Fibroblast of lung (primary cell): Measurements from ENCODE around the gene VTI1A. TPM values are rescaled to one million over a fixed set of nuclear protein-coding genes. Genes with fewer than 3 reads are reported as not detected.

Experiments
- DNase-seq, 2 donors: peaks; one replicate each; pipeline versions ENCODE4 v3.0.0 to v3.0.0-alpha.2; 2010; ENCODE audit warnings: low read depth in 2 of 2
- H2AFZ ChIP-seq: 2 replicates; pipeline ENCODE4 v1.5.1; 2012; ENCODE audit warnings: low read length, control low read depth, inconsistent platforms
- H3K27ac ChIP-seq: 2 replicates; pipeline ENCODE4 v1.5.1; 2011; ENCODE audit warnings: low read length, control low read depth; ENCODE audit not compliant: insufficient read depth
- H3K27me3 ChIP-seq: 2 replicates; pipeline ENCODE4 v1.5.1; 2011; ENCODE audit warnings: mild to moderate bottlenecking, low read length; ENCODE audit not compliant: control insufficient read depth, insufficient read depth
- H3K36me3 ChIP-seq: 2 replicates; pipeline ENCODE4 v1.5.1; 2011; ENCODE audit warnings: low read length; ENCODE audit not compliant: control insufficient read depth, insufficient read depth
- H3K4me1 ChIP-seq: 2 replicates; pipeline ENCODE4 v1.5.1; 2011; ENCODE audit warnings: low read length; ENCODE audit not compliant: control insufficient read depth, insufficient read depth; ENCODE audit errors: extremely low read depth
- H3K4me2 ChIP-seq: 2 replicates; pipeline ENCODE4 v1.5.1; 2011; ENCODE audit warnings: low read length, control low read depth; ENCODE audit not compliant: insufficient read depth; ENCODE audit errors: extremely low read depth
- H3K4me3 ChIP-seq, 4 experiments: fragments of 200-600 bp in 1 of 4; sonication (generic) in 1 of 4; replicated peaks in 1 of 4; 2 replicates each; pipeline ENCODE4 v1.5.1; 2011 to 2016; ENCODE audit warnings: low read length in 4 of 4, low read depth in 3 of 4, mild to moderate bottlenecking in 3 of 4, control low read depth in 2 of 4, inconsistent platforms in 1 of 4, mixed read lengths in 1 of 4; ENCODE audit not compliant: insufficient read depth in 1 of 4; ENCODE audit errors: control extremely low read depth in 1 of 4
- H3K79me2 ChIP-seq: 2 replicates; pipeline ENCODE4 v1.5.1; 2012; ENCODE audit warnings: mild to moderate bottlenecking, low read length, inconsistent platforms; ENCODE audit not compliant: control insufficient read depth, insufficient read depth
- H3K9ac ChIP-seq: 2 replicates; pipeline ENCODE4 v1.5.1; 2011; ENCODE audit warnings: mild to moderate bottlenecking, low read length, control low read depth; ENCODE audit not compliant: insufficient read depth
- H3K9me3 ChIP-seq: 2 replicates; pipeline ENCODE4 v1.5.1; 2012; ENCODE audit warnings: low read depth, low read length; ENCODE audit not compliant: control insufficient read depth, insufficient read depth
- H4K20me1 ChIP-seq: 2 replicates; pipeline ENCODE4 v1.5.1; 2011; ENCODE audit warnings: low read length; ENCODE audit not compliant: control insufficient read depth, insufficient read depth; ENCODE audit errors: extremely low read depth
- EZH2 ChIP-seq: IDR thresholded peaks from 2 replicates; pipeline ENCODE4 v1.5.1; 2012; ENCODE audit warnings: low read length, control low read depth, mild to moderate bottlenecking; ENCODE audit errors: missing control alignments
- polyA plus RNA-seq, 2 donors: library from polyadenylated mRNA; depleted of rRNA in 1 of 2; stranded (reverse) in 1 of 2; unstranded in 1 of 2; fragments of >200 nt; gene quantifications; 2 replicates each; pipeline ENCODE4 v1.2.1, GENCODE V29; 2011 to 2012; ENCODE audit warnings: missing spikeins in 1 of 2
- total RNA-seq: library from RNA; depleted of rRNA; stranded (reverse); fragments of >200 nt; gene quantifications from 2 replicates; pipeline ENCODE4 v1.2.1, GENCODE V29; 2014
- TF ChIP-seq, protein P1 (sequence below), 2 donors: IDR thresholded peaks in 1 of 2; conservative IDR thresholded peaks in 1 of 2; 1 replicate in 1 of 2; 2 replicates in 1 of 2; pipeline ENCODE4 v1.5.1; 2011 to 2012; ENCODE audit warnings: low read length in 2 of 2, control low read depth in 1 of 2, inconsistent platforms in 1 of 2, low read depth in 1 of 2, mild to moderate bottlenecking in 1 of 2

The VTI1A gene
- total and polyA plus RNA-seq, 2 donors (not counting 1 experiment from before 2014, with no cell fraction given) = 19.1 to 30.9 TPM

DNA sequence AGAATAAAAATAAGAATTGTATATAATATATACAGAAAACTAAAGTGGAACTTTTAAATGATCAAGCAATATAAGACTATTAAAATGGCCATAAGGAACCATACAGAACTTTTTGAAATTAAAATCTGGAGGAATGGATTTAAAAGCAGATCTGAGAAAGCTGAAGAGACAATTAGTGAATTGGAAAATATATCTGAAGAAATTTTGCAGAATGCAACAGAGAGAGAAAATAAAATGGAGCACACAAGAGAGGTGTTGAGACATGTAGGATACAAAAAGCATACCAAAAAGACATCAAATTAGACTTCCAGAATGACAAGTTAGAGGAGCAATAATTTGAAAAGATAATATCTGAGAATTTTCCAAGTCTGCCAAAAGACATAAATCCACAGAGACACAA is 169.6 kb downstream of the VTI1A start:
- Histone ChIP-seq H3K4me3 (no peak overlapping the region), H4K20me1 (no peaks in the 10 kb centered on the region), H3K4me2 (no peak overlapping the region), H2AFZ (no peak overlapping the region), H3K9ac (no peak overlapping the region), H3K27ac (no peak overlapping the region), H3K9me3 (no peaks in the 10 kb centered on the region), H3K27me3 (no peaks in the 10 kb centered on the region), H3K36me3 (no peaks in the 10 kb centered on the region), H3K79me2 (no peaks in the 10 kb centered on the region), H3K4me1 (no peaks in the 10 kb centered on the region)
- TF ChIP-seq EZH2 = no peak
- TF ChIP-seq, protein P1, sequence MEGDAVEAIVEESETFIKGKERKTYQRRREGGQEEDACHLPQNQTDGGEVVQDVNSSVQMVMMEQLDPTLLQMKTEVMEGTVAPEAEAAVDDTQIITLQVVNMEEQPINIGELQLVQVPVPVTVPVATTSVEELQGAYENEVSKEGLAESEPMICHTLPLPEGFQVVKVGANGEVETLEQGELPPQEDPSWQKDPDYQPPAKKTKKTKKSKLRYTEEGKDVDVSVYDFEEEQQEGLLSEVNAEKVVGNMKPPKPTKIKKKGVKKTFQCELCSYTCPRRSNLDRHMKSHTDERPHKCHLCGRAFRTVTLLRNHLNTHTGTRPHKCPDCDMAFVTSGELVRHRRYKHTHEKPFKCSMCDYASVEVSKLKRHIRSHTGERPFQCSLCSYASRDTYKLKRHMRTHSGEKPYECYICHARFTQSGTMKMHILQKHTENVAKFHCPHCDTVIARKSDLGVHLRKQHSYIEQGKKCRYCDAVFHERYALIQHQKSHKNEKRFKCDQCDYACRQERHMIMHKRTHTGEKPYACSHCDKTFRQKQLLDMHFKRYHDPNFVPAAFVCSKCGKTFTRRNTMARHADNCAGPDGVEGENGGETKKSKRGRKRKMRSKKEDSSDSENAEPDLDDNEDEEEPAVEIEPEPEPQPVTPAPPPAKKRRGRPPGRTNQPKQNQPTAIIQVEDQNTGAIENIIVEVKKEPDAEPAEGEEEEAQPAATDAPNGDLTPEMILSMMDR (conservative IDR thresholded peaks at IDR 0.05 in 1 of 2, IDR thresholded peaks at IDR 0.05 in 1 of 2; ENCODE audit: low read depth in 1 of 2, low read length in 2 of 2) = no peak
- DNase-seq = no peak

- no peaks in the 10 kb centered on the region for H3K36me3 ChIP-seq
- no peak overlapping the region for H3K4me2 ChIP-seq
- no peak overlapping the region for H3K27ac ChIP-seq
- H3K9me3 ChIP-seq = no peaks in the 10 kb centered on the region
- no peaks in the 10 kb centered on the region for H3K4me1 ChIP-seq
- H3K4me3 ChIP-seq = no peak overlapping the region
- no peak for DNase-seq
- no peaks in the 10 kb centered on the region for H4K20me1 ChIP-seq
- H3K79me2 ChIP-seq = no peaks in the 10 kb centered on the region
- no peaks in the 10 kb centered on the region for H3K27me3 ChIP-seq
- no peak overlapping the region for H2AFZ ChIP-seq
- TF ChIP-seq, protein P1 (conservative IDR thresholded peaks at IDR 0.05 in 1 of 2, IDR thresholded peaks at IDR 0.05 in 1 of 2; ENCODE audit: low read depth in 1 of 2, low read length in 2 of 2) = no peak
- no peak for TF ChIP-seq EZH2
- H3K9ac ChIP-seq = no peak overlapping the region
These were observed 171.8 kb downstream of the VTI1A start for GRCh38 chr10:112618814-112619213.

DNA sequence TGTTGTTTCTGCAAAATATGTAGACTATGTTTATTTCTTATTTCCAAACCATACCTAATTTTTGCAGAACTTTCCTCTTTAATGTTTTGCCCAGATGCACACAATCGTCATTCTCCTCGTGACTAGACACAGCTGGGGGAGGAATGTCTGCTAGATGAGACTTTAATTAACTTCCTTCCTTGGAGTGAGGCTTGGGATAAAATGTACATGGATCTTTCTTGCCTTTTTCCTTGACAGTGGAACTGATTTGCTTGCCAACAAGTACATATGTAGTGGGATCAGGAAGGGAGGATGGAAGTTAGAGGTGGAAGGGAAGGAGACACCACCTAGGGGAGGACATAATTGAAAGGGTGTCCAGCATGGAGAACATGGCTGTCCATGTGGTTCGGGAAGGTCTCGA is 172.5 kb downstream of the VTI1A start:
- H2AFZ ChIP-seq = no peak overlapping the region
- no peak overlapping the region for H3K27ac ChIP-seq
- TF ChIP-seq, protein P1 (conservative IDR thresholded peaks at IDR 0.05 in 1 of 2, IDR thresholded peaks at IDR 0.05 in 1 of 2; ENCODE audit: low read depth in 1 of 2, low read length in 2 of 2) = no peak
- no peak for TF ChIP-seq EZH2
- H3K36me3 ChIP-seq = no peaks in the 10 kb centered on the region
- no peaks in the 10 kb centered on the region for H3K79me2 ChIP-seq
- H3K4me1 ChIP-seq = no peaks in the 10 kb centered on the region
- no peaks in the 10 kb centered on the region for H4K20me1 ChIP-seq
- no peak overlapping the region for H3K4me2 ChIP-seq
- H3K9me3 ChIP-seq = no peaks in the 10 kb centered on the region
- no peaks in the 10 kb centered on the region for H3K27me3 ChIP-seq
- no peak overlapping the region for H3K4me3 ChIP-seq
- no peak for DNase-seq
- no peak overlapping the region for H3K9ac ChIP-seq
